A549 treated with CpdA at 1 μM for 4 hours (cell line): ENCODE measurements around the gene MTCH2. TPM values are rescaled to one million over a fixed set of nuclear protein-coding genes. Genes with fewer than 3 reads are reported as not detected.

ENCODE experiments used
- total RNA-seq: library from RNA; stranded (reverse); fragments of 200-300 nt; extraction: Qiagen RNA extraction; gene quantifications from 5 replicates; pipeline ENCODE4 v1.2.3, GENCODE V29; 2022; ENCODE audit warnings: low read depth

Gene MTCH2
- total RNA-seq = 101 to 150 TPM (median 138 TPM) in 5 replicates

DNA sequence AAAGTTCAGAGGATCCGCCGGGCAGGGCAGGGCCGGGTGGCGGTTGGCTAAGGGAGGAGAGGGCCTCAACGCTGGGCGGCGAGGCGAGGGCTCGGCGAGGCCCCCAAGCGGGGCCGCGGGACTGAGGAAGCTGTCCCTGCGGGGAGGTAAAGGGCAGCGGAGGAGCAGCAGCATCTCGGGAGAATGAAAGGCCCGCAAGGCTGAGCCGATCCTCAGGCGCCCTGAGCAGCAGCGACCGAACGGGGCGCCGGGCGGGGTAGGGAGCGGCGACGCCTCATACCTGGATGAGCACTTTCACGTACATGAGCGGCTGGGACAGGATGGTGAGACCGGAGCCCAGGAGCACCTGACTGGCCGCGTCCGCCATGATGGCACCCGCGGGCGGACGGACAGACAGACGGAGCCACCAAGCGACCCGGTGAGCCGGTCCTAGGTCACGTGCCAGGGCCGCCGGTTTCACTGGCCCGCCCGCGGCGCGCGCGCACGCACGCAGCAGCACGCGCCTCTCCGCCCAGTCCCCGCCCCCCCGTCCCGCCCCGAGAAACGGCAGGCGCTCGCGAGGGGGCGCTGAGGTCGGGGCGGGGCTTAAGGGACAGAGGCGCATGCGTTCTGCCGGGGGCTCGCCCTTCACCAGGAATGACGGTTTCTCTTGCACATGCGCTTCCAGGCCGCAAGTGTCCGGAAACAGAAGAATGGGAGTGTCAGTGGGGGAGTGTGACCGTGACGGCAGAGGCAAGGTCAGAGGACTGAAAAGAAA lies at the start of gene MTCH2:
TSS of gene MTCH2 (minus strand) at position 461 of the 757 bp plus-strand sequence. CDS start at position 367, 94 bp downstream.

DNA sequence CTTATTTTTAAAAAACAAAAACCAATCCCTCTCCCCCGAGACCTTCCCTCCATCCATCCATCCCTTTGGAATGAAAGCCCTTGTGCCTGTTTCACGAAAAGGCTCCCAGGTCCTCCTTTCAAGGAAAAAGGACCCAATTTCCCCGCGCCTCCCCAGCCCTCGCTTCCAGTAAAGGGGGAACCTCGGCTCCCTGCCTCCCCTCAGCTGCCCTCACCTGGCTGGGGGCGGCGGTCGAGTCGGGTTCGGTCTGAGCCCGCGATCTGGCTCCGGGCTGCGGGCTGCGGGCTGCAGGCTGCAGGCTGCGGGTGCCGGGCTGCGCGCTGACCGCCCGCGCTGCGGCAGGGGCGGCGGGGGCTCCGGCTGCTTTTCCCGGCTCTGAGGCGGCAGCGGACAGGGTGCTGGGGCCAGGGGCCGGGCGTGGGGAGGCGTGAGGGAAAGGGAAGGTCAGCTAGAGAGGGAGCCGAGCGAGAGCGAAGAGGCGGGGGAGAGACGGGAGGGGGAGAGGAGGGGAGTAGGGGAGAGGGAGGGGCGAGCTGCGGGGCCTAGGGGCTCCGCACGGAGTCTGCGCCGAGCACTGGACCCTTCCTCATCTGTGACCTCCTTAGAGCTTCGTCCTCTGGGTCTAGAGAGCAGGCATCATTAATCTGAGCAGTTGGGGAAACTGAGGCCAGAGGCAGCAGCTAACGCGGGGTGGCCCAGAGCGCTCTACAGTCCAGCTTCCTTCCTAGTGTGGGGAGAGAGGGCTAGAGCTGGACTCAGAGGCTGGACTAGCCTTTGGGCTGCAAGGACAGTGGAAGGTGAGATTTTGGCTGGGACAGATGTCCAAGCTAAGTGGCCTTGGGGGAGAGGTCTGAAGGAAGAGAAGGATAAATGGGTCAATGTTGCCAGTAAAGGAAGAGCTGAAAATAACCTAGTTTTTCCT lies 48.2 kb downstream of the MTCH2 start, which contains the start of gene C1QTNF4:
TSS of gene C1QTNF4 (minus strand) at position 478 of the 922 bp plus-strand sequence. CDS start 3,601 bp downstream, outside the sequence.

DNA sequence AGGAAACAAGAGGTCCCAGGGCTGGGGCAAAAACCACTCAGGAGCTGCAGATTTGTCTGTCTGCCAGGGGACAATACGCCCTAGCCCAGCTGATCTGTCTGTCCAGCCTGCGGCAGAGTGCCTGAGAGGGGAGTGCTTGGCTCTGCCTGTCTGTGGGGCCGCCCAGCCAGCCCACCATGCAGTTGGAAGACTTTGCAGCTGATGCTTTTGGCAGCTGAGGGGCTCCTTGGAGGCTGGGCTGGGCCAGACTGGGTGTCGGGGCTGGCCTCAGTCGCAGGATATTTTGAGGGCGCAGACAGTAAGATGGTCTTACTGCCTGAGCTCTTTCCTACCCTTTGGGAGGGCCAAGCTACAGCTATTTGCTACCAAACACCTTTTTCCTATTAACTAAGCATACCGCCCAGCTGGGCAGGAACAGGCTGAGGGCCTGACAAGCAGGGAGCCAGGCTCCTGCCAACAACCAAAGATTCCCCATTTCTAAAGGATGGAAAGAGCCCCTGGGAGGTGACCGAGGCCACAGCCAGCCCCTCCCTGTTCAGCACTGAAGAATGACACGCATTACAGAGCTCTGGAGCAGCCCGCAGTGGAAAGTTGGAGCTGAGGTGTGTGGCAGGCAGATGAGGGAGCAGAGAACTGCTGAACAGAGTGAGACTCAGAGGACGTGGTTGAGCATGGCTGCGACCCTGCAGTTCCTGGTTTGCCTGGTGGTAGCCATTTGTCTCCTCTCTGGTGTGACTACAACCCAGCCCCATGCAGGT lies 56.1 kb downstream of the MTCH2 start, which contains the start of gene FAM180B:
TSS of gene FAM180B (plus strand) at position 581 of the 758 bp plus-strand sequence. CDS start at position 672, 91 bp downstream.

DNA sequence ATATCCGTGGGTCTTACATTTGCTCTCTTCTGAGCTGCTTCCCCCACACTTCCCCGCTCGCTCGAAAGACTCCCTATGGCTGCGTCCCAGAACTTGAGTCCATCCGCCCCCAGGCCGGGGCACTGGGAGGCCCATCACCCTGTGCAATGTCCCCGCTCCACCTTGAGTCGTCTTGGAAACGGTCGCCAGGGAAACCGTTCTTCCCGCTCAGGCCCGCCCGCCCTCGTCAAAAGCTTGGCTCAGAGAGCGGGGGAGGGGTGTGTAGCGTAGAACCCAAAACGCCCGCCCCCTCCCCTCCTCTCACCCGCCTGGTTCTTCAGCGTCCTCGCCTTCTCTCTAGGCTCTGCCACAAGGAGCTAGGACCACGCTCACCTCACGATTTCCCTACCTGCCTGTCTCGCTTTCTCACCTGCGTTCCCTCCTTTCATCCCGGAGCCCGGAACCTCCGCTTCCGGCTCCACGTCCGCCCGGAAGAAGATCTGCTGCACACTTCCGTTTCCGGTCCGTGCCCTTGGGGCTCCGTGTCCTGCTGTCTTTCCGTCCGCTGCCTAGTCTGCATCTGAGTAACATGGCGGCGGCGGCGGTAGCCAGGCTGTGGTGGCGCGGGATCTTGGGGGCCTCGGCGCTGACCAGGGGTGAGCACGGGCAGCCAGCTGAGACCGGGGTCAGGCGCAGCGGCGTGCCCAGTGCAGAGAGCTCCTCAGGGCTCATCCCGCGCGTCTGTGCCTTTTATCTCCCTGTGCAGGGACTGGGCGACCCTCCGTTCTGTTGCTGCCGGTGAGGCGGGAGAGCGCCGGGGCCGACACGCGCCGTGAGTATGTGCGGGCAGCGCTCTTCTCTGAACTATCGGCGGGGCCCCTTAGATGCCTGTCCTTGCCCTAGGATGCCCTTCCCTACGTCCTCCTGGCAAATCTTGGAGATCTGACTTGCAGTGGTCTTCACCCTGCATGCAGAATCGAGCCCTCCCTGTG lies 63.5 kb downstream of the MTCH2 start, which contains the start of the genes KBTBD4 and NDUFS3:
TSS of gene KBTBD4 (minus strand) at position 447 of the 971 bp plus-strand sequence. CDS start at position 428, 19 bp downstream.
TSS of gene NDUFS3 (plus strand) at position 551 of the 971 bp plus-strand sequence. CDS start at position 569, 18 bp downstream.

Other genes with a start within 250 kb of the MTCH2 start
- gene SLC39A13, start 234.0 kb downstream of the MTCH2 start, total RNA-seq = 40.7 to 54.0 TPM (median 50.3 TPM) in 5 replicates
- 188 to 258 TPM (median 203 TPM) in 5 replicates for gene PSMC3, start 216.1 kb downstream of the MTCH2 start, total RNA-seq
- gene RAPSN, start 193.4 kb downstream of the MTCH2 start, total RNA-seq = 0.06 to 0.41 TPM (median 0.17 TPM) in 4 of 5 replicates, not detected in the other
- gene CELF1, start 89.4 kb downstream of the MTCH2 start, total RNA-seq = 44.8 to 51.9 TPM (median 50.5 TPM) in 5 replicates
- 55.9 to 79.3 TPM (median 74.3 TPM) in 5 replicates for gene PTPMT1, start 77.0 kb downstream of the MTCH2 start, total RNA-seq
- 19.7 to 22.9 TPM (median 20.6 TPM) in 5 replicates for gene KBTBD4, start 63.6 kb downstream of the MTCH2 start, total RNA-seq
- 94.0 to 141 TPM (median 137 TPM) in 5 replicates for gene NDUFS3, start 63.5 kb downstream of the MTCH2 start, total RNA-seq
- gene FAM180B, start 55.9 kb downstream of the MTCH2 start, total RNA-seq = 0.10 TPM in 1 of 5 replicates, not detected in the others
- gene C1QTNF4, start 48.1 kb downstream of the MTCH2 start, total RNA-seq = 0.07 to 0.10 TPM (median 0.08 TPM) in 3 of 5 replicates, not detected in the others
- gene AGBL2, start 72.8 kb upstream of the MTCH2 start, total RNA-seq = 0.51 to 1.8 TPM (median 1.3 TPM) in 5 replicates
- 46.3 to 68.3 TPM (median 52.4 TPM) in 5 replicates for gene FNBP4, start 124.8 kb upstream of the MTCH2 start, total RNA-seq
- 25.5 to 49.5 TPM (median 31.4 TPM) in 5 replicates for gene NUP160, start 205.8 kb upstream of the MTCH2 start, total RNA-seq